Ishikawa (cell line): Measurements from ENCODE around the gene COX4I2.
A peak's percentile ranks its signal among the peaks of the same experiment; 100 is the strongest.

Experiments used
- CEBPB ChIP-seq: IDR thresholded peaks from 2 replicates; pipeline ENCODE4 v1.6.1; 2012
- CREB1 ChIP-seq: IDR thresholded peaks from 2 replicates; pipeline ENCODE4 v1.6.1; 2012; ENCODE audit warnings: low read depth
- EGR1 ChIP-seq: IDR thresholded peaks from 2 replicates; pipeline ENCODE4 v1.6.1; 2012
- EP300 ChIP-seq: IDR thresholded peaks from 2 replicates; pipeline ENCODE4 v1.6.1; 2012; ENCODE audit warnings: borderline replicate concordance
- FOXM1 ChIP-seq: IDR thresholded peaks from 2 replicates; pipeline ENCODE4 v1.6.1; 2012; ENCODE audit warnings: low read depth, borderline replicate concordance
- NFIC ChIP-seq: IDR thresholded peaks from 2 replicates; pipeline ENCODE4 v1.6.1; 2012
- RAD21 ChIP-seq: IDR thresholded peaks from 2 replicates; pipeline ENCODE4 v1.6.1; 2012; ENCODE audit warnings: low read depth
- TAF1 ChIP-seq: IDR thresholded peaks from 2 replicates; pipeline ENCODE4 v1.6.1; 2012; ENCODE audit warnings: low read depth, mild to moderate bottlenecking
- TCF12 ChIP-seq: IDR thresholded peaks from 2 replicates; pipeline ENCODE4 v1.6.1; 2012; ENCODE audit warnings: low read depth
- TEAD4 ChIP-seq: IDR thresholded peaks from 2 replicates; pipeline ENCODE4 v1.6.1; 2012
- USF1 ChIP-seq: IDR thresholded peaks from 2 replicates; pipeline ENCODE4 v1.6.1; 2012
- YY1 ChIP-seq: IDR thresholded peaks from 2 replicates; pipeline ENCODE4 v1.6.1; 2012; ENCODE audit warnings: low read depth
- ZBTB7A ChIP-seq: IDR thresholded peaks from 2 replicates; pipeline ENCODE4 v1.6.1; 2012; ENCODE audit warnings: low read depth
- TF ChIP-seq, protein P1 (sequence below): IDR thresholded peaks from 2 replicates; pipeline ENCODE4 v1.6.1; 2012
- TF ChIP-seq, protein P2 (sequence below): IDR thresholded peaks from 2 replicates; pipeline ENCODE4 v1.6.1; 2012; ENCODE audit warnings: low read depth, mild to moderate bottlenecking

COX4I2 gene

DNA sequence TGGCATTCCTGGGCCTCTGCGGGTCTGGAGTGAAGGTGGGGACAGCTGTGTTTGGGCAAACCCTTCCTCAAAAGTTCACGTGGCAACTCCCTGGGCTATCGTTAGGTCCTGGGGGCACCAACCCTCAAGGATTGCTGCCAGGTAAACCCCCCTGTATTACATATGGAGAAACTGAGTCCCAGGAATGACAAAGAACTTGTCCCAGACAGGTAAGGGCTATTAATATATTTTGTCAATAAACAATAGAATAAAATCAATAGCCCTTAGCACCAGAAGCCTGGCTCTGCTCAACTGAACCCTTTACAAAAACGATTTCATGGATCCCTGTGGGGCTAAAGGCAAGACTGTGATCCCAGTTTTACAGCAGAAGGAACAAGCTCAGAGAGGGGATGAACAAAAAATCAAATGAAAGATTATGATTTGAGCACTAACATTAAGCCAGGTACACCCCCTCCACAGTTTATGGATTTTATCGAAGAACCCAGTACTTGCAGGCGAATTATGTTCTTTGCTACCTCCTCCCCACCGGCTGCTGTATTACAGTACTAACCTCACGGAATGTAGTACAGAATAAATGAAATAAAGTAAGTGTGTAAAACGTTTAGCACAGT, 30.0 kb upstream of the COX4I2 start:
- TF ChIP-seq TEAD4 = no peak
- no peak for TF ChIP-seq YY1
- no peak for TF ChIP-seq NFIC

GRCh38 chr20:31608251-31608945, 29.3 kb upstream of the COX4I2 start:
- TF ChIP-seq TAF1 (no peak), CREB1 (no peak), TEAD4 (peak; percentile 99), NFIC (peak; percentile 97), USF1 (peak; percentile 28; the same call in 1 of the 2 replicates), TCF12 (peak; percentile 100), CEBPB (peak; percentile 87), FOXM1 (peak; percentile 92), EGR1 (peak; percentile 96), YY1 (peak; percentile 74), ZBTB7A (peak; percentile 98), EP300 (peak; percentile 99), RAD21 (peak; percentile 19; the same call in 1 of the 2 replicates)
- TF ChIP-seq, protein P1, sequence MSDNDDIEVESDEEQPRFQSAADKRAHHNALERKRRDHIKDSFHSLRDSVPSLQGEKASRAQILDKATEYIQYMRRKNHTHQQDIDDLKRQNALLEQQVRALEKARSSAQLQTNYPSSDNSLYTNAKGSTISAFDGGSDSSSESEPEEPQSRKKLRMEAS = peak; percentile 84
- TF ChIP-seq, protein P2, sequence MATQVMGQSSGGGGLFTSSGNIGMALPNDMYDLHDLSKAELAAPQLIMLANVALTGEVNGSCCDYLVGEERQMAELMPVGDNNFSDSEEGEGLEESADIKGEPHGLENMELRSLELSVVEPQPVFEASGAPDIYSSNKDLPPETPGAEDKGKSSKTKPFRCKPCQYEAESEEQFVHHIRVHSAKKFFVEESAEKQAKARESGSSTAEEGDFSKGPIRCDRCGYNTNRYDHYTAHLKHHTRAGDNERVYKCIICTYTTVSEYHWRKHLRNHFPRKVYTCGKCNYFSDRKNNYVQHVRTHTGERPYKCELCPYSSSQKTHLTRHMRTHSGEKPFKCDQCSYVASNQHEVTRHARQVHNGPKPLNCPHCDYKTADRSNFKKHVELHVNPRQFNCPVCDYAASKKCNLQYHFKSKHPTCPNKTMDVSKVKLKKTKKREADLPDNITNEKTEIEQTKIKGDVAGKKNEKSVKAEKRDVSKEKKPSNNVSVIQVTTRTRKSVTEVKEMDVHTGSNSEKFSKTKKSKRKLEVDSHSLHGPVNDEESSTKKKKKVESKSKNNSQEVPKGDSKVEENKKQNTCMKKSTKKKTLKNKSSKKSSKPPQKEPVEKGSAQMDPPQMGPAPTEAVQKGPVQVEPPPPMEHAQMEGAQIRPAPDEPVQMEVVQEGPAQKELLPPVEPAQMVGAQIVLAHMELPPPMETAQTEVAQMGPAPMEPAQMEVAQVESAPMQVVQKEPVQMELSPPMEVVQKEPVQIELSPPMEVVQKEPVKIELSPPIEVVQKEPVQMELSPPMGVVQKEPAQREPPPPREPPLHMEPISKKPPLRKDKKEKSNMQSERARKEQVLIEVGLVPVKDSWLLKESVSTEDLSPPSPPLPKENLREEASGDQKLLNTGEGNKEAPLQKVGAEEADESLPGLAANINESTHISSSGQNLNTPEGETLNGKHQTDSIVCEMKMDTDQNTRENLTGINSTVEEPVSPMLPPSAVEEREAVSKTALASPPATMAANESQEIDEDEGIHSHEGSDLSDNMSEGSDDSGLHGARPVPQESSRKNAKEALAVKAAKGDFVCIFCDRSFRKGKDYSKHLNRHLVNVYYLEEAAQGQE = no peak

DNA sequence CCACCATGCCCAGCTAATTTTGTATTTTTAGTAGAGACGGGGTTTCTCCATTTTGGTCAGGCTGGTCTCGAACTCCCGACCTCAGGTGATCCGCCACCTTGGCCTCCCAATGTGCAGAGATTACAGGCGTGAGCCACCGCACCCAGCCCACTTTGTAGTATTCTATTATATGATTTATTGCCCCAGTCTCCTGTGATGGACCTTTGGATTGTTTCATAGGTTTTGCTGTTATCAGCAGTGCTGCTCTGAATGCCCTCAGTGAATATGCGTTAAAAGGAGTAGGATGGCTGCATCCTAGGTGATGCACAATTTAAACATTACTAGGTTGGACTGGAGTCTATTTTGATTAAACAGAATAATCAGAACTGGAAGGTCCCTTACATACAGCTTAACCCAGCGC, 22.3 kb upstream of the COX4I2 start:
- TF ChIP-seq CEBPB (no peak), ZBTB7A (no peak), NFIC (no peak), YY1 (no peak), FOXM1 (no peak), EP300 (no peak), RAD21 (no peak), TCF12 (no peak)
- TF ChIP-seq, protein P1 = no peak

DNA sequence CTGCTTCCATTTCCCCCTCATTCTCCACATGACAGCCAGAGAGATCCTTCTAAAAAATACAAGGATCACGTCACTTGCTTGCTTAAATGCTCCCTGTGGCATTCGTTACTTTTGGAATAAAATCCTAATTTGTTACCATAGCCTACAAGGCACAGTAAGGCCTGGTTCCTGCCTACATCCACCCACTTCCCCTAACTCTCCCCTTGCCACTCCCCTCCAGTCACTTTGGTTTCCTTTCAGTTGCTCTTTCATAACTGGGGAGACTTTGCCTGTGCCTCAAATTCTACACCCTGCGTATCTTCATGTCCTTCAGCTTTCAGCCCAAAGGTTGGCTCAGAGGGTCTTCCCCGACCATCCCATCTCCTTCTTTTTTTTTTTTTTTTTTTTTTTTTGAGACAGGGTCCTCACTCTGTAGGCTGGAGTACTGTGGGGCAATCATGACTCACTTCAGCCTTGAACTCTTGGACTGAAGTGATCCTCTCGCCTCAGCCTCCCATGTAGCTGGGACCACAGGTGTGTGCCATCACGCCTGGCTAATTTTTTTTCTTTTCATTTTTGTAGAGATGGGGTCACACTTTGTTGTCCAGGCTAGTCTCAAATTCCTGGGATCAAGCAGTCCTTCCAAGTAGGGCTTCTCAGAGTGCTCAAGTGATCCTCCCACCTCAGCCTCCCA, 20.1 kb upstream of the COX4I2 start:
- TF ChIP-seq CREB1 = no peak
- TF ChIP-seq ZBTB7A = no peak
- no peak for TF ChIP-seq TCF12
- no peak for TF ChIP-seq EGR1
- TF ChIP-seq, protein P2 = no peak
- no peak for TF ChIP-seq YY1
- no peak for TF ChIP-seq FOXM1
- no peak for TF ChIP-seq RAD21
- TF ChIP-seq, protein P1 = no peak

- TF ChIP-seq RAD21 (no peak), CREB1 (no peak)
Observed at GRCh38 chr20:31620246-31620645, 17.5 kb upstream of the COX4I2 start.

- TF ChIP-seq TCF12 (no peak), EP300 (no peak), EGR1 (no peak), YY1 (no peak), CREB1 (no peak), TEAD4 (no peak), ZBTB7A (no peak), NFIC (no peak), TAF1 (no peak)
- TF ChIP-seq, protein P1 = no peak
- TF ChIP-seq, protein P2 = no peak
Observed at GRCh38 chr20:31630187-31630790, 7.4 kb upstream of the COX4I2 start.
